Measurements from ENCODE around the gene HMGCS2.
"Not testable (repeated sequence)": the region's sequence is repeated elsewhere in the genome, so short reads cannot be mapped to it uniquely, and the experiment has no call there.

Gene HMGCS2

DNA sequence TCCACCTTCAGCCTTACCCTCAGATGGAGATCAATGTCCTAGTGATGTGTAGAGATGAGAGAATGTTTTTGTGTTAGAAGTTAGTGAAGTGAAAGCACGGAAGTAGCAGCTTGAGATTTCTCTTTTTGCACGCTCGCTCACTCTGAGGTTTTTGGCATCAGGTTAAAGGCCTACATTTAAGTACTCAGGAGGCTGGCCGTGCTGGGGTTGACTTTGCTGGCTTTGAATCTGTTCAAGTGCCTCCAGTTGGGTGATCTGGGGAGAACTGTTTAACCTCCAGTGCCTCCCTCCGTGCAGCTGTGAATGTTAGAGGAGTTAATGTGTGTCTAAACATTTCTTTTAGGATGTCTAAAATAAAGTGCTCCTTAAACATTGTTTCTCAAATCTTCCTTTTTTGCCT lies 43.1 kb downstream of the HMGCS2 start:
- DNase-seq = no peak

DNA sequence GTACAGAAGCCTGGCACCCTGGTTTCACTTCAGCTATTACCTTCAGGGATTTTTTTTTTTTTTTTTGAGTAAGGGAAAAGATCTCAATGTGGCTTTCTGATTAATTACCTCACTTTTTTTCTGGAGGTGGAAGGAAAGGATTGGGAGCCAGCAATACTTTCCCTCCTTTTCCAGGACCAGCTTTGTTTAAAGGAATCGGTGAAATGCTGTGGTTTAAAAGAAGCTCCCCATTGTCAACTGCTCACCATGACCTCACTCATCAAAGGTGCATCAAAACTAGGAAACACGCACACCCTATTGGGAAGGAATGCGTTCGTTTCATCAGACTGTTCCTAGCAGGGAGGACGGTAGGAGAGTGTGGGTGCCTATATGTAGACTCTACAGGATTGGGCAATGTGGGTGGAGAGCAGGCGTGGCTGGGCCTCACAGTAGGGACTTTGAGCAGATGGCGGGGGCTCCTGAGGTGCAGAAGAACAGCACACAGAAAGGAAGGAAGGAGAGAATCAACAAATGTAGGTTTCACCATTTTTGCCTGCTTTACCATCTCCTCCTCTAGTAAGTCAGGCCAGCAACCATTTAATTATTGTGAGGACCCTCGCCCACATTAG lies 44.0 kb downstream of the HMGCS2 start:
- no peak for DNase-seq

DNA sequence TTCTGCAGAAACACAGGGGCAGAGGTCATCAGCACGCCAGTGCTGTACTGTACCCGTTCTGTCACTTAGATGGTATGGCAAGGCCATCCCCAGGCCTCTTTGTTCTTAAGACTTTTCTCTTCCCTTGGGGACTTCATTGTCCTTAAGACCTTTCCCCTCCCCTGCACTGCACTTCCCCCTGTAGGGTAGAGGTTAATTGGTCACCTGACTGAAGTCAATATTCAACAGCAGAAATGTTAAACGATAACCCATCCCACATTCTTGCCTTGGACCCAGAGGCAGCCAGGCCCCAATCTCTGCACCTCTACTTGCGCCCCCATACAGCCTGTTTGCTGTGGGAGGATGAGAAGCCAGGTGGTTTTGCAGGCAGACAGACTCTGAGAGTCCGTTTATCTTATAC lies 46.8 kb downstream of the HMGCS2 start:
- no peak for DNase-seq

DNA sequence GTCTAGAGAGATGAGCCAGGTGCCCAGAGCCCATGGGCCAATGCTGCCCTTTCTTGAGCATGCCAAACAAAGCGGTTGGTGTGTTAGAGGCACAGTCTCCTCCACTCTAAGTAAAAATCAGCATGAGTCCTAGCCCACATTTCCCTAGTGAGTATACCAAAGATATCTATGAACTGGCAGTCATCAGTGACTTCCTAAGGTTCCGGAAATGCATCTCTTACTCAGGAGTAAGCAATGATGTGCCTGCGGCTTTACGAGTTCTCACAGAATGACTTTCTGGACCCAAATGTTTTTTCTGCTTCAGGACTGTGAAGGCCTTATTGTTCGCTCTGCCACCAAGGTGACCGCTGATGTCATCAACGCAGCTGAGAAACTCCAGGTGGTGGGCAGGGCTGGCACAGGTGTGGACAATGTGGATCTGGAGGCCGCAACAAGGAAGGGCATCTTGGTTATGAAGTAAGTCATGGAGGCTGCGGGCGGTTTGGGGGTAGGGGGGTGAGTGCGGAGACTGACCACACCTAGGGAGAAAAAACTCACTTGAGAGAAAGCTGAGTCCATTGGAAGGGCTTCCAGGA lies 47.8 kb downstream of the HMGCS2 start:
- no peak for DNase-seq

DNA sequence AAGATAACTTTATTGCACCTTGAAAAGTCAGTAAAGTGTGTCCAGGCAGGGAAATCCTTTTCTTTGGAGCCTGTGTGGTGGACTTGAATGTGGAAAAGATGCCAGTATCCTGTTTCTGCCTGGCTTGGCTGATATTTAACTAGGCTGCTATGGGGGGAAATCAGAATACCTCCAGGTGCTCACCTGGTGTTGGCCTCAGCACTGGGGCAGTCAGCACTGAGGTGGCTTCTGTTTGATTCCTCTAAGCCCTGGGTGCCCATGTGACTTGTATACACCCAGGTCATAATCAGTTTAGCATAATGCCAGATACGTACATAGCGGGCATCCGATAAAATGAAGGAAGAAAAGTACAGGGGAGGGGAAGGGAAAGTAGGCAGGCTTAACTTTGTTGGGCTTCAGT lies 49.7 kb downstream of the HMGCS2 start:
- no peak for DNase-seq

DNA sequence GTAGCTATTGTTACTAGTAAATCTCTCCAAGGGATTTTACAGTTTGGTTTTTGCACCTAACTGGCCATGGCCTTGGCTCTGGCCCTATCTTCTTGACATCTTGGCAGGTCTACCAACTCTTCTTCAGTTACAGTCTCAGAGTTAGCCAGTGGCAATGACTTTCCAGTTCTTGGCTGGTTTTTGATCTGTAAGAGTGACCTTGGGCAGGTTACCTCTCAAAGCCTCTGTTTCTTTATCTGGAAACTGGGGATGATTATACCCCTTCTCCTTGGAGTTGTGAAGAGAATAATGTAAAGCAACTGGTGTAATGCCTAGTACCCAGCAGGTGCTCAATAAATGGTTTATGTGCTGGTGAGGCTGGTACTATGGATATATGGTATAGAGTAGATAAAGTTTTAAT lies 50.3 kb downstream of the HMGCS2 start:
- no peak for DNase-seq

DNA sequence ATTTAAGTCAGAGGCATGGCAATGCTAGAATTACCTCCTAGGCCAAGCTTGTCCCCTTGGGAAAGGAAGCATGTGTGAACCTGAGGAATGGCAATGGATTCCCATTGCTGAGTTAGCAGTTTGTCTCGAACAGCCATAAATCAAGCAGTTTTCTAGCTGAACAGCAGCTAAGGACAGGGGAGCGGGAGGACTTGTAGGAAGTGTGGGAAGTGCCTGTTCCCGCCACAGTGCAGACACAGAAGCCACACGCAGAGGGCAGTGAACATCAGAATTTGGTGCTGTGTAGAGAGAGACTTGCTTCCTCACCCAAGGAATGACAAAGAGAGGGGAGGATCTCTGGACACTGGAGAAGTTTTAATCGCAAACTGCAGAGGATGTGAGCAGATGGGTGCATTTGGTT lies 53.2 kb downstream of the HMGCS2 start:
- peak in 2 of 3 donors; percentile 14 to 20 for DNase-seq

DNA sequence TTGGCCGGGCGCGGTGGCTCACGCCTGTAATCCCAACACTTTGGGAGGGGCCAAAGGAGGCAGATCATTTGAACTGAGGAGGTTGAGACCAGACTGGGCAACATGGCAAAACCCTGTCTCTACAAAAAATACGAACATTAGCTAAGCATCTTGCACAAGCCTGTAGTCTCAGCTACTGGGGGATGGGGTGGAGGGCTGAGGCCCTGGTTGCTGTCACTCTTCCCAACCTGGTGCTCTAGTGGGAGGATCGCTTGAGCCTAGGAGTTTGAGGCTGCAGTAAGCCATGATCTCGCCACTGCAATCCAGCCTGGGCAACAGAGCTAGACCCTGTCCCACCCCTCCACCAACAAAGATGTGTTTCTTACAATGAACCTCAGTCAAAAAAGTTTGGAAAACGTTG lies 54.1 kb downstream of the HMGCS2 start:
- DNase-seq = no peak

DNA sequence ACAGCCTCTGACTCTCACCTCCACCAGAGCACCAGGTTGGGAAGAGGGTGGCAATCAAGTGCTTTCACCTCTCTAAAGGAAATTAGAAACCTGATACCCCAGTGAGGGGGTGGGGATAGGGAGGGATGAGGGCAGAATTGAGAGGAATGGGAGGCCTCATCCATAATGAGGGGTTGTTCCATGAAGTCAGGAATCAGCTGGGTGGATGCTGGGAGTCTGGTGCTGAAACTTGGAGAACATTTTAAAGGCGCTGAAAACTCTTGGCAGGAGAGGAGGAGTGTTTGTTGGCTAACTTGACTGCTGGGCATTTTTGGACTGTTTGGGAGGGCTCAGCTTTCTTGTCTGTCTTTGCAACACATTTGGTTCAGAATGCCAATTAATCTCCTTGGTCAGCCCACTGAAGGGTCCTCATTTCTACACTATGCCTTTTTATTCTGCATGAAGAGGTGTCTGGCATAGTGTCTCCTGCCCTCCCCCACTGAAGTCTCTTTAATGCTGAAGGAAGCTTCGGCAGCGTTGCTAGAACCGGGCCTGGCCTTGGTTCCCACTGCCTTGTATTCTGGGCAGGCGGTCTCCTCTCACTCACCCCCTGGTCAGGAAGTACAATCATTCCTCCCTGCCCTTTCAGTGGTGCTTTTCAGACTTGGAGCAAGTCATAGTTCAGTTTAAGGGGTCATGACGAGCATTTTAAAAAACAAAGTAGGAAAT lies 54.8 kb downstream of the HMGCS2 start:
- no peak for DNase-seq

DNA sequence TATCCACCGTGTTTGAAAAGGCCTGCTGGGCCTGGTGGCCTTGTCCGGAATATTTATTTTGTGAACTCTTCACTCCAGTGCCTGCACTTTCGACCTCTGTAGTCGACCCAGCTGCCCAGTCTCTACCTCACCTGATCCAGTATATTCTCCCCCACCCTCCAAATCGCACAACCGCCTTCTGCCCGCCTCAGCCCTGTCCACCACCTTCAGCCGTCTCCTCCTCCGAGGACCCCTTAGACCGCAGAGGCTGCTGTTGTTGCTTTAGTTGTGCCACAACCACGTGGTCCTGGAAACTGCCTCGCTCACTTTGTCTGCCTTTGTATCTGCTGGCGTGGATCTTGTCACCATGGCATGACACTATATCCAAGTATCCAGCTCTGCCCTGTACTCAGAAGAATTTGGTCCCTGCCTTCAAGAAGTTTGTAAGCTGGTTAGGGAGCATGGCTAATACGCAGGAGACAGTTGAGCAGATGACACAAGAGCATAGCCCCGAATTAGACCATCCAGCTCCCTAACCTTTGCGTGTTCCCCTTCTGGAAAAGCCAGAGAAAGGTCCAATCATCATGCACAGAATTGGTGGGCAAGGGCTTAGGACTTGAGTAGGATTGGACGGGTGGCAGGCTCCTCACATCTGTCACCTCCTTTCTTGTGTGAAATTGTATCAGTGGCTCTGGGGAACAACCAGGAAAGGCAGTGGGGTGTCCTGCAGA lies 55.5 kb downstream of the HMGCS2 start:
- DNase-seq = no peak

DNA sequence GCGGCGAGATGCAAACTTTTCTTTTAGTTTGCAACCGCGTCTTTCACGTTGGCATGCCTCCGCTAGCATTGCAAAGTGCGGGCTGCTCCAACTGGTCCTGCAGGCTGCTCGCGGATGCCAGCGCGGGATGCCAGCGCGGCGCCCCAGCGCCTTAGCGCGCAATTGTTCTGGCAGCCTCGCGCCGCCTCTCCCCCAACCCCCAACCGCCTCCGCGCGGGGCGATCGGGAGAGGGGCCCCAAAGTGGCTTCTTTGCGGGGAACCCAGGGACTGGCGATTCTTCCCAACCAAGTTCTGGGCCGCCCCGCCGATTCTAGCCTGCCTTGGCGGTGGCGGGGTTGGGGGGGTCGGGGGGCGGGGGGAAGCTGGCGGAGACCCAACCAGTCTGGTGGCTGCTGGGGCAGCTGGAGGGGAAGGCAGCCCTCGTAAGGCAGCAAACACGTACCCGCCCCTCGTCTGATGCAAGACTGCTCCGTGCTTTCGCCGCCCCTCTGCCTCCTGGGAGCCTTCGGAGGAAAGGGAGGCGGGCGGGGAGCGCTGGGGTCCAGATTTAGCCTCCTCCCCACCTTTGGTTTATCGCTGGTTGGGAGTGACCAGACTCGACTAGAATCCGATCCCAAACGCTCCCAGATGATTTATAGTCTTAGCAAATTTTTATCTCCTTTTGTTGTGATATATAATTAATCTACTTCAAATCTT lies 56.2 kb downstream of the HMGCS2 start:
- peak in 2 of 3 donors; percentile 40 to 45 for DNase-seq

DNA sequence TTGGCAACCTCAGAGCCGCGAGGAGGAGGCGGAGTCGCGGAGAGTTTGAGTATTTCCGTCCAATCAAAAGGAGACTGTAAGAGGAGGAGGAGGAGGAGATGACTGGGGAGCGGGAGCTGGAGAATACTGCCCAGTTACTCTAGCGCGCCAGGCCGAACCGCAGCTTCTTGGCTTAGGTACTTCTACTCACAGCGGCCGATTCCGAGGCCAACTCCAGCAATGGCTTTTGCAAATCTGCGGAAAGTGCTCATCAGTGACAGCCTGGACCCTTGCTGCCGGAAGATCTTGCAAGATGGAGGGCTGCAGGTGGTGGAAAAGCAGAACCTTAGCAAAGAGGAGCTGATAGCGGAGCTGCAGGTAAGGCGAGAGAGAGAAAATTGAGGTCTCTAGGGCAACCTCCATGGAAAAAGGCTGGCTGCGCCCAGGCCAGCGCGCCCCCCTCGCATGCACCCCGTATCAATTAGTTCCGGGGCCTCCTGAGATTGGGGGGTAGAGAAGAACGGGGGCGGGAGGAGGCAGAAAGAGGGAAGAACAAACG lies 56.8 kb downstream of the HMGCS2 start, which contains the start of gene PHGDH:
Gene PHGDH (plus strand): TSS at position 131 of the 538 bp plus-strand sequence. CDS start 89 bp downstream, at position 220.
- DNase-seq = peak; percentile 68 to 77 (median 75)

DNA sequence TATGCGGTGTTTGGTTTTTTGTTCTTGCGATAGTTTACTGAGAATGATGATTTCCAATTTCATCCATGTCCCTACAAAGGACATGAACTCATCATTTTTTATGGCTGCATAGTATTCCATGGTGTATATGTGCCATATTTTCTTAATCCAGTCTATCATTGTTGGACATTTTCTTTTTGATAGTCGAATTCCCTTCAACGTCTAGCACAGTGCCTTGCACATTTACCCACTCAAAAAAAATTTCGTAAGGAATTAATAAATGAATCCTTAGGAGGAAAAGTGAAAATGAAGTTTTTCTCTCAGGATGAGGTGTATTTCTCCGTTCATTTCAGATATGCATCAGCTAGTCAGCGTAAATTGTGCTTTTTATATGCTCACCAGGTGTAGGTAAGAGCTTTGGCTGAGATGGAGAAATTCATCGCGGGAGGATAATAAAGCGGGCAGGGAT lies 57.3 kb downstream of the HMGCS2 start:
- DNase-seq = not testable (repeated sequence)

DNA sequence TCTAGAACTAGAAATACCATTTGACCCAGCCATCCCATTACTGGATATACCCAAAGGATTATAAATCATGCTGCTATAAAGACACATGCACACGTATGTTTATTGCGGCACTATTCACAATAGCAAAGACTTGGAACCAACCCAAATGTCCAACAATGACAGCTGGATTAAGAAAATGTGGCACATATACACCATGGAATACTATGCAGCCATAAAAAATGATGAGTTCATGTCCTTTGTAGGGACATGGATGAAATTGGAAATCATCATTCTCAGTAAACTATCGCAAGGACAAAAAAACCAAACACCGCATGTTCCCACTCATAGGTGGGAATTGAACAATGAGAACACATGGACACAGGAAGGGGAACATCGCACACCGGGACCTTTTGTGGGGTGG lies 62.1 kb downstream of the HMGCS2 start:
- not testable (repeated sequence) for DNase-seq

DNA sequence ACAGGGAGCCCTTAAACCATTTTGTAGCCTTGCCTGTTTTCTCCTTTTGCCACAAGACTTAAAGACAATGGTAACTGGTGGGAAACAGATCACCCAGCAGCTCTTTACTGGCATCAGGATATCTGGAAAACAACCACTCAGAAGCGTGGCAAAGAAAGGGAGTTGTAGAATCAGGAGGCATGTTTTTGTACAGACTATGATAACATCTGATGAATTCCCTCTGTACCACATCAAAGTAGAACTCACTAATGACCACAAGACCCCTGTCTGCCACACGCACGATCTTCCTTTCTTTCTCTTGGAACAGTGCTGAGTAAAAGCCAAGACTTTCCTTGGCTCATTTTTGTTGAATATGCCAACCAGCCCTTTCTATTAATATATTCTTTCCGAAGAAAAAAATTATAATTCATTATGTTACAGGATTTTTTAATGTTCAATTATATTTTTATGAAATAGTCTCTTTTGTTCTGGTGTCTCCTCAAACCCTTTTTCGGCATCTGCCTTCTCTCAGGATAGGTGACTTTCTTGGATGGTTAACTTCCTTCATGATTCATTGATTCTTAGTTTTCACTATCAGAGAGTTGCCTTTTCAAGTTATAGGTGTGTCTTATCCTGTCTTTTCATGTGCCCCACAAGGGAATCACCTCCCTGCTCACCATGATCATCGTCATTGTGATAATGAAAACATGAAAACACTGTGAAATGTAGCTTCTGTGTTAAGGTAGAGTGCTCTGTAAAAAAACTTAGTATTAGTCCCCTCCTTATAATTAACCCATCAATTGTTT lies 64.8 kb downstream of the HMGCS2 start:
- no peak for DNase-seq

DNA sequence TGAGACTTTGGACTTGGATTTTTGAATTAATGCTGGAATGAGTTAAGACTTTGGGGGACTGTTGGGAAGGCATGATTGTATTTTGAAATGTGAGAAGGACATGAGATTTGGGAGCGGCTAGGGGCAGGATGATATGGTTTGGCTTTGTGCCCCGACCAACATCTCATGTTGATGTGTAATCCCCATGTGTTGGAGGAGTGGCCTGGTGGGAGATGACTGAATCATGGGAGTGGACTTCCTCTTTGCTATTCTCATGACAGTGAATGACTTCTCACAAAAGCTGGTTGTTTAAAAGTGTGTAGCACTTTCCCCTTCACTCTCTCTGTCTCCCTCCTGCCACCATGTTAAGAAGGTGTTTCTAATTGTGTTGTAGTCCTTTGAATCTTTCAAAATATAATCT lies 66.3 kb downstream of the HMGCS2 start:
- peak; percentile 87 to 90 (median 87) for DNase-seq

DNA sequence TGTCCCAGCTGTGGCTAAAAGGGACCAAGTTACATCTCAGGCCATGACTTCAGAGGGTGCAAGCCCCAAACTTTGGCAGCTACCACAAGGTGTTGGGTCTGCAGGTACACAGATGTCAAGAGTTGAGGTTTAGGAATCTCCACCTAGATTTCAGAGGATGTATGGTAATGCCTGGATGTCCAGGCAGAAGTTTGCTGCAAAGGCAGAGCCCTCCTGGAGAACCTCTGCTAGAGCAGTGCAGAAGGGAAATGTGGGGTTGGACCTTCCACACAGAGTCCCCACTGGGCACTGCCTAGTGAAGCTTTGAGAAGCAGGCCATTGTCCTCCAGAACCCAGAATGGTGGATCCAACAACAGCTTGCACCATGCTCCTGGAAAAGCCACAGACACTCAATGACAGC lies 67.0 kb downstream of the HMGCS2 start:
- DNase-seq = no peak

DNA sequence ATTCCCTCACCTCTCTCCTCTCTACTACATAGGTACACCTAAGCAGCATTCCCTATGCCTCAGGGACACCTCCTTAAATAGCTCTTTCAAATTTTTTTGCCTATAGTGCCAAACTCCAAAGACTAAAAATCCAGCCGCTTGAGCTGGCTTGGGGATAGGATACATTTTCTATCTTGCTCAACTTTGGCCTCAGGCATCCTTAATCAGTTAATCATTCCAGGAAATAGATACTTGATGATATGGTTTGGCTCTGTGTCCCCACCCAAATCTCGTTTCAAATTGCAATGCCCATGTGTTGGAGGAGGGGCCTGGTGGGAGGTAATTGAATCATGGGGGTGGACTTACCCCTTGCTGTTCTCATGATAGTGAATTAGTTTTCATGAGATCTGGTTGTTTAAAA lies 68.4 kb downstream of the HMGCS2 start:
- no peak for DNase-seq
